Measurements from ENCODE around the gene EXD3.

- TF ChIP-seq EZH2 (optimal IDR thresholded peaks at IDR 0.05; ENCODE audit: low read depth, low read length) = no peak
- no peak for TF ChIP-seq CTCF (IDR thresholded peaks at IDR 0.05; ENCODE audit: low read length)
- no peak for TF ChIP-seq EZH2phosphoT487 (IDR thresholded peaks at IDR 0.05; ENCODE audit: low read length)
Observed at GRCh38 chr9:137371946-137372651, 50.9 kb downstream of the EXD3 start.
